Stimulated activated CD4-positive, alpha-beta T cell treated with anti-CD3 and anti-CD28 coated beads, Interleukin-12 subunit alpha, Interleukin-12 subunit beta, amount 100 ng/mL, for 4 hours (primary cell): ENCODE results near the gene TROAP.
"Not testable (repeated sequence)": the region's sequence is repeated elsewhere in the genome, so short reads cannot be mapped to it uniquely, and the experiment has no call there.

Experiments used
- DNase-seq: peaks from one replicate; pipeline ENCODE4 v3.0.0-alpha.2; 2020

Gene TROAP

DNA sequence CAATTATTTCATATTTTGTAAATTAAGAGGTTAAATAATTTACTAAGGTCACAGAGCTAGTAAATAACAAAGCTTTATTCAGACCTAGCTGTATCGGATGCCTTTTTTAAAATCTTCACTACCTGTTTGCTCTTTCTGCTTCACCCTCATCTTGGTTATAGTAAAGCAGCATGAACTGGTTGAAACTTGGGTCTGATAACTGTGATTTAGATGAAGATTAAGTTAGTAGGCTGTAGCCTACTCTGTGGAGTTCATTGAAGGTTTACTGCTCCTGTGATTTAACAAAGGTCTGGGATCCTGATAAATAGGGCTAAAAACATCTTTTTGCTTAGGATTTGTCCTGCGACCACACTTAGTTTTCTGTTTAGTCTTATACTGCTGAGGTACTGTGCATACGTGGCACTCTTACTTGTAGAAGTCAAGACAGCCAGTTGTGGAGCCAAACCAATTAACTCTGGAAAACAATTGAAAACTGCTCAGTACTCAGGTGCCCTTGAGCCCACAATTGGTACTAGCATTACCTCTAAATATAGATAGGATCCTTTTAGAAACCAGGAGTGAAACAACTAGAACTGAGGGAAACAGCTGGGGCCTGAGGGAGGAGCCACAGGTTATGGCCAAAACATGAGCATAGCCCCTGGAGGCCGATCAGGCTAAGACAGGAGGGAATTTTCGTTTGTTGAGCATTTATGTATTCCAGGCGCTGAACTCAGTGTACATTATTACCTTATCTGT is 46.5 kb downstream of the TROAP start:
- no peak for DNase-seq

- DNase-seq, result no peak
These were observed 47.5 kb downstream of the TROAP start for GRCh38 chr12:49370539-49370938.

- no peak for DNase-seq
These were observed 52.4 kb downstream of the TROAP start for GRCh38 chr12:49375406-49375805.

GRCh38 chr12:49377386-49377785 is 54.3 kb downstream of the TROAP start:
- no peak for DNase-seq

- DNase-seq, result not testable (repeated sequence)
These were observed 57.1 kb downstream of the TROAP start for GRCh38 chr12:49380184-49380583.
